Measurements from ENCODE around the gene MUS81. TPM values are rescaled to one million over a fixed set of nuclear protein-coding genes. Genes with fewer than 3 reads are reported as not detected.

The MUS81 gene
- total RNA-seq, 2 experiments from 2014 or later = 37.7 to 39.2 TPM

DNA sequence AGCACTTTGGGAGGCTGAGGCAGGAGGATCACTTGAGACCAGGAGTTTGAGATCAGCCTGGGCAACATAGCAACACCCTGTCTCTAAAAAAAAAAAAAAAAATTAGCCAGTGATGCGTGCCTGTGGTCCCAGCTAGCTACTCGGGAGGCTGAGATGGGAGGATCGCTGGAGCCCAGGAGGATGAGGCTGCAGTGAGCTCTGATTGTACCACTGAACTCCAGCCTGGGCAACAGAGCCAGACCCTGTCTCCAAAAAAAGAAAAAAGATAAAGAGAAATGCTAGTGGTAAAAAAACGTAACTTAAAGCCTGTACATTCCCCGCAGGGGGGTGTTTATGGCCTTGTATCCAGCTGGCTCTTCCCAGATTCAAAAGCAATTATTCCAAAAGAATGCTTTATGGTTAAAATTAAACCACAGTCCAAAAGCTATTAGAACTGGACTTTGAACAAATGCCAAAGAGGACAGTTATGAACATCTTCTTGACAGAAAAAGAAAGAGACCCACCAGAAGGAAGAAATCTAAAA is 42.9 kb upstream of the MUS81 start:
- Mint-ChIP-seq H3K27ac (peak overlapping the region; percentile 67), H3K36me3 (ENCODE audit: low read depth) (no peaks in the 10 kb centered on the region), H3K4me3 (peak overlapping the region; percentile 76), H3K4me1 (ENCODE audit: low read depth) (peaks cover 11% of the 10 kb centered on the region), H3K9me3 (no peaks in the 10 kb centered on the region), H3K27me3 (no peaks in the 10 kb centered on the region)
- DNase-seq = no peak
- no peak for ATAC-seq (ENCODE audit: poor library complexity)
- POLR2A ChIA-PET = interaction anchor here (0.6 to 2.9 kb wide), 5 partner anchors 37 to 105 kb away, joined by 3 to 18 read pairs (median 7); partner anchors contain the start of genes AP5B1, KAT5 and MUS81
- Histone ChIP-seq H3K36me3 (ENCODE audit: insufficient read depth, low read length) (no peaks in the 10 kb centered on the region), H3K27ac (ENCODE audit: low read depth in 1 of 2, low read length in 2 of 2) (peak overlapping the region in 1 of 2 donors; percentile 35), H3K9me3 (ENCODE audit: control insufficient read depth in 1 of 2, insufficient read depth in 1 of 2, low read length in 2 of 2) (no peaks in the 10 kb centered on the region), H3K27me3 (ENCODE audit: control insufficient read depth in 1 of 2, insufficient read depth in 2 of 2, low read length in 2 of 2) (no peaks in the 10 kb centered on the region), H3K4me3 (ENCODE audit: low read length) (peak overlapping the region; percentile 50), H3K4me1 (ENCODE audit: insufficient read depth, low read length) (peaks cover 16% of the 10 kb centered on the region)
- CTCF ChIA-PET = interaction anchor here (0.6 to 4.5 kb wide), 14 partner anchors 11 to 106 kb away, joined by 3 to 39 read pairs (median 4); partner anchors contain the start of genes AP5B1, CCDC85B, KAT5 and SNX32
- intact Hi-C loops (cut with DNase I, micrococcal nuclease) = loop anchor here in 1 of 2 experiments (1.0 kb wide), 1 partner anchor 106 kb away; no protein-coding TSS in a partner anchor
- TF ChIP-seq, protein P1, sequence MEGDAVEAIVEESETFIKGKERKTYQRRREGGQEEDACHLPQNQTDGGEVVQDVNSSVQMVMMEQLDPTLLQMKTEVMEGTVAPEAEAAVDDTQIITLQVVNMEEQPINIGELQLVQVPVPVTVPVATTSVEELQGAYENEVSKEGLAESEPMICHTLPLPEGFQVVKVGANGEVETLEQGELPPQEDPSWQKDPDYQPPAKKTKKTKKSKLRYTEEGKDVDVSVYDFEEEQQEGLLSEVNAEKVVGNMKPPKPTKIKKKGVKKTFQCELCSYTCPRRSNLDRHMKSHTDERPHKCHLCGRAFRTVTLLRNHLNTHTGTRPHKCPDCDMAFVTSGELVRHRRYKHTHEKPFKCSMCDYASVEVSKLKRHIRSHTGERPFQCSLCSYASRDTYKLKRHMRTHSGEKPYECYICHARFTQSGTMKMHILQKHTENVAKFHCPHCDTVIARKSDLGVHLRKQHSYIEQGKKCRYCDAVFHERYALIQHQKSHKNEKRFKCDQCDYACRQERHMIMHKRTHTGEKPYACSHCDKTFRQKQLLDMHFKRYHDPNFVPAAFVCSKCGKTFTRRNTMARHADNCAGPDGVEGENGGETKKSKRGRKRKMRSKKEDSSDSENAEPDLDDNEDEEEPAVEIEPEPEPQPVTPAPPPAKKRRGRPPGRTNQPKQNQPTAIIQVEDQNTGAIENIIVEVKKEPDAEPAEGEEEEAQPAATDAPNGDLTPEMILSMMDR (IDR thresholded peaks at IDR 0.05) = no peak

DNA sequence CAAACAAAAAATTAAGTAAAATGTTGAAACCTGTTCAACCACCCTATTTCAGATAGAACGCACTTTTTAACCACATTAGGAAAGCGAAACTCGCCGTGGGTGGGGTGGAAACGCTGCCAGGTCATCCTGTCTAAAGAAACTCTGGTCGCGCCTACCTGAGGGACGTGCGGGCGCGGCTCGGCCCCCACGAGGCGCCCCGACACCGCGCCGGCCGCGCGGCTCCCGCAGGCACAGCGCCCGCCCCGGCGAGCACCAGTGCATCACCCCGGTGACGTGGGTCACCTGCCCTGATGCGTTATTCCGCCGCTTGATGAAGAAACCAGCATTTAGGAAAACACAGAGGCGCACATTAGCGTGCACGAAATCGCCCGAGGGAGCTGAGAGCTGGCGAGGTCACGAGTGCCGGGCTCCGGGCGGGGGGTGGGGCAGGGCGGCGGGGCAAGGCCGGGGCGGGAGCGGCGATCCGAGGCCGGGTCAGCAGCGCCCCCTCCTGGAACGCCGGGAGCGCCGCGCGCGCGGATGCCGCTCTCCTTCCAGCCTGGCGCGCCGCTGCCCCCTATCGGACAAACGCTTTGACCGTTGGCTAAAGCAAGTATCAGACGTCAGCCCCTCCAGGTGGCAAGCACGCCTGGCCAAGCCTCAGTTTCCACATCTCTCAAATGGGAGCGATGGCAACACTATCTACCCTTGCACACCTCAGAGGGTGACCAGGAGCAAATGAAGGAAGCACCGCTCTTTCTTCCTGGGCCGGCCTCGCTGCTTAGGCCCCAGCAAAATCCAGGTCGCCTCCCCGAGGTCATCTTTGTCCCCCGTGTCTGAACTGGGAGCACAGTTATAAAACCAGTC is 42.2 kb upstream of the MUS81 start:
- peak overlapping the region; percentile 50 for H3K4me3 ChIP-seq (ENCODE audit: low read length)
- DNase-seq (peak; percentile 84 to 98 (median 94)), ATAC-seq (ENCODE audit: poor library complexity) (peak; percentile 89)
- ChIA-PET CTCF (interaction anchor here (0.7 to 4.5 kb wide), 16 partner anchors 8 to 113 kb away, joined by 3 to 39 read pairs (median 4); partner anchors contain the start of genes AP5B1, CCDC85B, KAT5 and SNX32), POLR2A (interaction anchor here (0.6 to 2.9 kb wide), 5 partner anchors 38 to 106 kb away, joined by 3 to 18 read pairs (median 7); partner anchors contain the start of genes AP5B1, KAT5 and MUS81)
- no peaks in the 10 kb centered on the region for H3K9me3 ChIP-seq (ENCODE audit: control insufficient read depth in 1 of 2, insufficient read depth in 1 of 2, low read length in 2 of 2)
- Mint-ChIP-seq H3K27ac (peak overlapping the region; percentile 67), H3K4me3 (peak overlapping the region; percentile 81), H3K9me3 (no peaks in the 10 kb centered on the region), H3K36me3 (ENCODE audit: low read depth) (no peaks in the 10 kb centered on the region), H3K27me3 (no peaks in the 10 kb centered on the region), H3K4me1 (ENCODE audit: low read depth) (peaks cover 11% of the 10 kb centered on the region)
- TF ChIP-seq, protein P1 (IDR thresholded peaks at IDR 0.05) = peak; percentile 99
- H3K27ac ChIP-seq (ENCODE audit: low read depth in 1 of 2, low read length in 2 of 2) = peak overlapping the region in 1 of 2 donors; percentile 35
- H3K36me3 ChIP-seq (ENCODE audit: insufficient read depth, low read length) = no peaks in the 10 kb centered on the region
- H3K4me1 ChIP-seq (ENCODE audit: insufficient read depth, low read length) = peaks cover 16% of the 10 kb centered on the region
- intact Hi-C loops (cut with DNase I, micrococcal nuclease) = loop anchor here (1.0 to 2.0 kb wide), 6 partner anchors 37 to 192 kb away; partner anchors contain the start of gene AP5B1 (in 2 of the 2)
- no peaks in the 10 kb centered on the region for H3K27me3 ChIP-seq (ENCODE audit: control insufficient read depth in 1 of 2, insufficient read depth in 2 of 2, low read length in 2 of 2)

DNA sequence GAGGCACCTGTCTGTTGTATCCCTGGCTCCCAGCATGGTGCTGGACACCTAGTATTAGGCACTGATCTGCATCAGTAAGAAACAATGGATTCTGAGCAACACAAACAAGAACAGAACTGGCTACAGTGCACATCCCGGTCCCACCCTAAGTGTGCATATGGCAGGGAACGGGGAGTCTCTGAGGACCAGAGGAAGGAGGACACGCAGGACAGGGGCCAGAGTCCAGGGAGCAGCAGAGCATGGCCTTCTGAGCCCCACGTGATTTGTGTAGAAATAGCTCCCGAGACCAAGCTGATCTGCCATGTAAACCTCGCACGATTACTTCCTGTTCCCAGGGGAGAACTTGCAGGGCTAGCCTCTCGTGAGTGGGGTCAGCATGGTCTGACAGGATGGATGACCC is 39.1 kb upstream of the MUS81 start:
- DNase-seq (no peak), ATAC-seq (ENCODE audit: poor library complexity) (no peak)
- no peaks in the 10 kb centered on the region for H3K27me3 Mint-ChIP-seq
- Histone ChIP-seq H3K27me3 (ENCODE audit: control insufficient read depth in 1 of 2, insufficient read depth in 2 of 2, low read length in 2 of 2) (no peaks in the 10 kb centered on the region), H3K27ac (ENCODE audit: low read depth in 1 of 2, low read length in 2 of 2) (no peak overlapping the region), H3K4me1 (ENCODE audit: insufficient read depth, low read length) (peaks cover 16% of the 10 kb centered on the region), H3K9me3 (ENCODE audit: control insufficient read depth in 1 of 2, insufficient read depth in 1 of 2, low read length in 2 of 2) (no peaks in the 10 kb centered on the region), H3K4me3 (ENCODE audit: low read length) (no peak overlapping the region), H3K36me3 (ENCODE audit: insufficient read depth, low read length) (no peaks in the 10 kb centered on the region)
- no peaks in the 10 kb centered on the region for H3K9me3 Mint-ChIP-seq
- intact Hi-C loops (cut with DNase I, micrococcal nuclease) = no loop called here
- ChIA-PET CTCF (interaction anchor here (0.6 kb wide), 1 partner anchor 568 kb away, joined by 3 read pairs; no protein-coding TSS in a partner anchor), POLR2A (no interaction called here)
- H3K36me3 Mint-ChIP-seq (ENCODE audit: low read depth) = no peaks in the 10 kb centered on the region
- TF ChIP-seq, protein P1 (IDR thresholded peaks at IDR 0.05) = no peak
- H3K4me1 Mint-ChIP-seq (ENCODE audit: low read depth) = peaks cover 11% of the 10 kb centered on the region
- no peak overlapping the region for H3K4me3 Mint-ChIP-seq
- H3K27ac Mint-ChIP-seq = no peak overlapping the region
